Middle frontal gyrus (tissue), 1 donor: ENCODE results near the gene NFATC3.

Source experiments
- DNase-seq: peaks from one replicate; pipeline ENCODE4 v3.0.0-alpha.2; 2015; ENCODE audit warnings: low spot score; ENCODE audit errors: extremely low spot score

Gene NFATC3

GRCh38 chr16:68183046-68183445, 97.9 kb downstream of the NFATC3 start:
- DNase-seq = no peak

GRCh38 chr16:68186877-68187276, 101.7 kb downstream of the NFATC3 start:
- DNase-seq = no peak

GRCh38 chr16:68187505-68187904, 102.3 kb downstream of the NFATC3 start:
- no peak for DNase-seq

GRCh38 chr16:68188170-68188569, 103.0 kb downstream of the NFATC3 start:
- DNase-seq = no peak

- DNase-seq = no peak
These were observed 104.9 kb downstream of the NFATC3 start for GRCh38 chr16:68190081-68190480.

GRCh38 chr16:68190736-68191510, 105.8 kb downstream of the NFATC3 start:
- DNase-seq = peak; percentile 14

- DNase-seq = no peak
These were observed 109.1 kb downstream of the NFATC3 start for GRCh38 chr16:68194251-68194650.

GRCh38 chr16:68197250-68197649, 112.1 kb downstream of the NFATC3 start:
- no peak for DNase-seq

- DNase-seq = no peak
These were observed 115.1 kb downstream of the NFATC3 start for GRCh38 chr16:68200088-68200783.

GRCh38 chr16:68202091-68202519, 116.9 kb downstream of the NFATC3 start:
- peak; percentile 8 for DNase-seq

GRCh38 chr16:68206245-68206644, 121.1 kb downstream of the NFATC3 start:
- no peak for DNase-seq

- DNase-seq = no peak
These were observed 129.6 kb downstream of the NFATC3 start for GRCh38 chr16:68214726-68215125.

GRCh38 chr16:68215302-68215701, 130.1 kb downstream of the NFATC3 start:
- no peak for DNase-seq

- DNase-seq = no peak
These were observed 131.1 kb downstream of the NFATC3 start for GRCh38 chr16:68216240-68216639.

- DNase-seq = no peak
These were observed 132.3 kb downstream of the NFATC3 start for GRCh38 chr16:68217506-68217905.

- DNase-seq = no peak
These were observed 134.7 kb downstream of the NFATC3 start for GRCh38 chr16:68219725-68220351.

GRCh38 chr16:68223072-68223471, 137.9 kb downstream of the NFATC3 start:
- no peak for DNase-seq

GRCh38 chr16:68226116-68226515, 140.9 kb downstream of the NFATC3 start:
- DNase-seq = no peak

GRCh38 chr16:68227183-68227793, 142.1 kb downstream of the NFATC3 start:
- no peak for DNase-seq

GRCh38 chr16:68227850-68228553, 142.8 kb downstream of the NFATC3 start:
- no peak for DNase-seq

- DNase-seq = no peak
These were observed 143.5 kb downstream of the NFATC3 start for GRCh38 chr16:68228652-68229051.
